PC-9 (cell line): ENCODE results near the gene SMARCA4.

Source experiments
- CTCF ChIP-seq: fragments of 200-600 bp; sonication (generic); conservative IDR thresholded peaks from 2 replicates; pipeline ENCODE4 v1.6.1; 2017; ENCODE audit warnings: mixed run types, antibody characterized with exemption, mild to moderate bottlenecking, moderate library complexity
- EZH2 ChIP-seq: fragments of 200-600 bp; sonication (generic); IDR thresholded peaks from 2 replicates; pipeline ENCODE4 v1.8.0; 2017; ENCODE audit warnings: antibody characterized with exemption, low read depth

DNA sequence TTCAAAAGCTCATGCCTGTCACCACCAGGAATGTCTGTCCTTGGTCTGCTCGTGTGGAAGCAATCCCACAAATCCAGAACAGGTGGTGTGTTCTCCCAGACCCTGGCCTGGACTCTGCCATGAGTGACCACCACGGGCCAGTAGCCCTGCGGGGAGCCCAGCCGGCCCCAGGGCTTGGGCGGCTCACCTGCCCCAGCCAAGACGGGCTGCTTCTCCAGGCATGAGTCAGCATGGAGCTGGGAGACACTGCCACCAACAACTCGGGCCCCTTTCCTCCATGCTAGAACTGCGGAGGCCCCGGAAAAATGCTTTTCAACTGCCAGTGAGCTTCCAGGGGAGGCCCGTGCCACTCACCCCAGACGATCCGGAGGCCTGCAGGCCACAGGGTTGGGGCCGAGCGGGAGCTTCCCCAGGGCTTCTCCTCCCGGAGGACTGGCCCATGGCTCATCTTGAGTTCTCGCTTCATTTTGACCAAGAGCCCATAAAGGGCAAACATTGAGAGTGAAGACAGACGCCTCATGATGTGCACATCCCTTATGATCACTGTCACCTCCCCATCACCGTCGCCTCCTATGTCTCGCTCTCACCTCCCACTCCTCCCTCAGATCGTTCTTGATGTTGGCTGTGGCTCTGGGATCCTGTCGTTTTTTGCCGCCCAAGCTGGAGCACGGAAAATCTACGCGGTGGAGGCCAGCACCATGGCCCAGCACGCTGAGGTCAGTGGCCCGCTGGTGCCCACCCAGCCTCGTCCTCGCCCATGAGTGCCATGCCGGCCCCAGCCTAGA is 49.1 kb upstream of the SMARCA4 start:
- no peak for TF ChIP-seq CTCF
- no peak for TF ChIP-seq EZH2
